GM21381 (cell line): Measurements from ENCODE around the gene CXCL10.
"Not testable (repeated sequence)": the region's sequence is repeated elsewhere in the genome, so short reads cannot be mapped to it uniquely, and the experiment has no call there.

Experiments used
- ATAC-seq: cut with Tn5 transposase; IDR thresholded peaks from one replicate; pipeline ENCODE4 v1.9.1; 2021; ENCODE audit warnings: mild to moderate bottlenecking, moderate library complexity; ENCODE audit not compliant: unreplicated experiment

Gene CXCL10

DNA sequence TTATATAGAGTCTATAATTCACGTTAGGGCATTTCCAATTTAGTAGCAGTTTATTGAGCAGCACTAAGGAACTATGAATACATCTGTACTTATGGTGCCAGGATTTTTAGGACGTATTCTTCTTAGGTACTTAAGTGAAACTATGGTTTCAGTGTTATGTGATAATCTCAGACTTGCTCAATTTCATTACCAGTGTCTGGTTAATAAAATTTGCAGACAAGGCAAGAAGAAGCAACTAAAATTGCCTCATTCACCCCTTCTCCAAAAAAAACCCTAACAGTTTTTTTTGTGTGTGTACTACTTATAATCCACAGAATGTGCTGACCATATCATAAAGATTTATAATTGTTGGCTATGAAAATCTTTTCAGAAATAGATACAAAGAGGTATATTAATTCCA lies 6.0 kb upstream of the CXCL10 start:
- ATAC-seq, result no peak

DNA sequence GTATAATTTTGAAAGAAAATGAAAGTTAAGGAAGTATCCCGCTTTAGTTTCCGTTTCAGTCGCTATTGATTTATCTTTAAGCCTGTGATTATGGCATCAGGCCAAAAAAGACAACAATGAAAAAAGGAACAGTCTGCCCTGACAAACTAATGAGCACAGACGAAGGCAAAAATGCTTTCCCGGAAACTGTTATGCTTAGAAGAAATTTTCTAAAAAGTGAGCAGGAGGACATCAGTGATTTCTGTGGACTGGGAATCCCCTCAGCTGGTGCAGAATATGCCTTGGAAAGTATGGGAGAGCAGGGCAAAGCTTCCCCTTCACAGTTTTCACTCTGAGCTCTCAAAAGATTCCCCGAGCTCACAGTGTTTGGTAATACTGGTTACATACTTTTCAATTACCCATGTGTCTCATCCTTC lies 5.1 kb upstream of the CXCL10 start:
- ATAC-seq, result no peak

DNA sequence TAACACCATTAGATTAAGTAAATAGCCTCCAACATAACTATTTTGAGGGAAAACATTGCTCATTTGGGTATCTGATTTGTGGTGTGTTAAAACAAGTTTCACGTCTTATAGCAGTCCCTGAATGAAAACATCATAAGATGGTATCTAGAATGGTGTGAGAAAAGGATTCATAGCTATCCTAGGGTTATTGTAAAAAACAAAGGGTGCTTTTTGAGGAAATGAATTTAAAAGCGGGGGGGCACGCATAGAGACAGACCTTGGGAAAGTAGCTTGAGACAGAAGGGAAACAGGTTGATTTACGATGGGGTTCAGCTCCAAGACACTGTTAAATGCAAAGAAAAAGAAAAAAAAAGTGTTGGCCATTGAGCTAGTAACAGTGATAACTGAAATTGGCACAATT lies 768 bp upstream of the CXCL10 start:
- no peak for ATAC-seq

DNA sequence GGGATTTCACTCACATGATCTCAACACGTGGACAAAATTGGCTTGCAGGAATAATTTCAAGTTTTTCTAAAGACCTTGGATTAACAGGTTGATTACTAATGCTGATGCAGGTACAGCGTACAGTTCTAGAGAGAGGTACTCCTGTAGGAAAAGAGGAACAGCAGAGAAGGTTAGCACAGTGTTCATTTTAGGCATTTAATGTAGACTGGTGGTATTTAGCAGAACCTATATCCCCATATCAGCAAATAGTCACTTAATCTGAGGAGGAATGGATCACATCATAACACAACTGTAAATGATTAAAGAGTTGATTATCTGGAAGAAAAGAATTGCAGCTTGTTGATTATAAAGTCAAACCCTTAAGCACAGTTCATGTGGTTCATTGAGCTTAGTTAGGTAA lies 620 bp downstream of the CXCL10 start:
- no peak for ATAC-seq

DNA sequence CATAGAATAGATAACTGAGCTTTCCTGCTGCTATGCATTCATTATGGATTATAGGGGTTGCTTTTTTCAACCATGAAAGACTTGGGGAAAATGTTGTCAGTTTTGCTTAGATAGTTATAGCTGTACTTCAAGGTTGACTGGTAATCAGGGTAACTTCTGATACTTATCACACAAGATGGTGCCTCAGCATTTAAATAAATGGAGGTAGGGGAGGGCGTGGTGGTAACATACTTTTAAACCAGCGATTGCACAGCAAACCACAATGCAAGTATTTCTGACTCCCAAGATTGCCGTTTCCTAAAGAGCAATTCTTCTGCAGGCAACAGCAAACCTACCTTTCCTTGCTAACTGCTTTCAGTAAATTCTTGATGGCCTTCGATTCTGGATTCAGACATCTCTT lies 1.3 kb downstream of the CXCL10 start:
- ATAC-seq, result no peak

DNA sequence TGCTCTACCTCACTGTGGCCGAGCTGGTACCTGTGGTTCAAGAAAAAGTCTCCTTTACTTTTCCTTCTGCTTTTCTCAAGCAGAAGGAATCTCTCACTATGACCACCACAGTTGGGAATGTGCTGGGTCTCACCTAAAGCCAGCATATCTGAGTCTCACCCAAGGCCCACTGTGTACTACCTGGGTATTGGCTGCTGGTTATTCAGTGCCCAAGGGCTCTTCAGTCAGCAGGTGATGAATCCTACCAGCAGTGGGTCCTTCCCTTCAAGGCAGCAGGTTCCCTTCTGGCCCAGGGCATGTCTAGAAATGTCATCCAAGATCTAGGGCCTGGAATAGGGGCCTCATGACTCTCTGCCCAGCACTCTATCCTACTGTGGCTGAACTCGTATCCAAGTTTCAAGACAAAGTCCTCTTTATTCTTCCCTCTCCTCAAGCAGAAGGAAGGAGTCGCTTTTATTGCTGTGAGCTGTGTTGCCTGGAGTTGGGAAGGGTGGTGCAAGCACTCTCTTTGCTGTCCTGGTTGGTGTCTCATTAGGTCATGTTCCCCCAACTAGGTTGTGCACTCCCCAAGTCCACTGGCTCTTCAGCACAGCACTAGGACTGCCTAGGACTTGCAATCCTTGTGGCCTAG lies 6.1 kb downstream of the CXCL10 start:
- ATAC-seq, result no peak

DNA sequence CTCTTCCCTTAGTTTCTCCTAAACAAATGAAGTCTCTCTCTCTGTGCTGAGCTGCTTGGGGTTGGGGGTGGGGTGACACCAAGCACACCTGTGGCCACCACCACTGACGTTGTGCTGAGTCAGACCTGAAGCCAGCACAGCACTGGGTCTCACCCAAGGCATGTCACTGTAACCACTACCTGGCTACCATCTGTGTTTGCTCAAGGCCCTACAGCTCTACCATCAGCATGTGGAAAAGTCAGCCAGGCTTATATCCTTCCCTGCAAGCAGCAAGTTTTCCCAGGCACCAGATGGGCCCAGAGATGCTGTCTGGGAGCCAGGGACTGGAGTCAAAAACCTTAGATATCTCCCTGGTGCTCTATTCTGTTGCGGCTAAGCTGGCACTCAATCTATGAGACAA lies 6.9 kb downstream of the CXCL10 start:
- peak; percentile 62 for ATAC-seq

DNA sequence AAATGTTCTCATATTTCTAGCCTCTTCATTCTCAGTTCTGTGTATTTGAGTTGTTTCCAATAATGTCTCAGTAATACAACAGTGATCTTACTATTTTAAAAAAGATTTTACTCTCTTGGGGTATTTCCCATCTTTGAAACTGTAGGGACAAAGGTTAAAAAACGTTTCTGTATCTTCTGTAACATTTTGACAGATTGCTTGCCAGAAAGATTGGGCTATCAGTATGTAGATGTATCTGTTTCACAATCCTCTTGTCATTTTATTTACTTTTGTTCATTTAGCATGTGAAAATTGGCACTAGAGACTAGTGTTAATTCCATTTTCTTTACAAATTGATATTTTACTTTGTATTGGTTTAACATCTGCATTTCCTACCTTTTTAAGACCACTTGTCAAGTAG lies 9.8 kb downstream of the CXCL10 start:
- no peak for ATAC-seq

DNA sequence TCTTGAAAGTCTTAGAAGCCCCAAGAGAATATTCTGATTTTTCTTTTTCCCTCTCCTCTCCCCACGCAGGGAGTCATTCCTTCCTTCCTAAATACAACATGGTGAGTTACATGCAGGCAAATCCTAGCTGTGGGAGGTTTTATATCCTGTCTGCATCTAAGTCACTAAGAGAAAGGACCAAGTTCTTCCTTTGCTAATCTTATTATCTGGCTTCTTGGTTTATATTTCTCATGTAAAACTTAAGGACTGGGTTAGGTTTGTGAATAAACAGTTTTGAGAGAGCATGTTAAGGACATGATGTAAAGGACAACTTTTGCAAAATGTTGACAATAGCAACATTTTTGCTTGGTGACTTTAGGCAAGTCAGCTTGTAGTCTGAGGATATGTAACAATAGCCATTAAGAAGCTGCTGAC lies 10.9 kb downstream of the CXCL10 start:
- no peak for ATAC-seq

DNA sequence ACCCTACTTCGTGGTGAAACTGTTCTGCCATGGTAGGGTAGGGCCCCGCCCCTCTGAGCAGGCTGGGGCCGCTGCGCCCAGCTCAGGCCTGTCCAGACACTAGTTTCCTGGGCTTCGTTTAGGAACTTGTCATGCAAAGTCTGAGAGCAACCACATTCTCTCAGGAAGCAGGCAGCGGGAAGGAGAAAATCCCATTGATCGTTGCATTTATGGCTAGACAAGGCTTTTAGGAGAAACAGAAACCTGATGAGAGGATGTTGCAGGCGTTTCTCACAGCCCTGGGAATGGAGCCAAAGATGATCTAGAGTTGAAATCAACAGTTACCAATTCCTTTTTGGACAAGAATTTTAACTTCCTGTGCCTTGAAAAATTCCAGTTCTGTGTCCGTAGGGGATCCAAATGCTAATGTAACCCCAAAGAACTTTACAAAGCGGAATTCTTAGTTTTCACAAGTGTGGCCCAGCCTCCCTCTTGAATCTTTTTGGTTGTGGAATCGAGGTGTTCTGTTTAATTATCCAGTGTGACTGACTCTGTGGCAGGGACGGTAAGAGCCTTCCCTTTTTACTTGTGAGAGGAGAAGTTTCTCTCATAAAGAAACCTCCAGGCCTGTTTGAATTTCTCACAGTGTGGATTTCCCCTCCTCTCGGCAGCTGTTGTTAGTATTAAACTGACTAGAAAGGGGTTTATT lies 11.5 kb downstream of the CXCL10 start:
- ATAC-seq, result peak; percentile 71

DNA sequence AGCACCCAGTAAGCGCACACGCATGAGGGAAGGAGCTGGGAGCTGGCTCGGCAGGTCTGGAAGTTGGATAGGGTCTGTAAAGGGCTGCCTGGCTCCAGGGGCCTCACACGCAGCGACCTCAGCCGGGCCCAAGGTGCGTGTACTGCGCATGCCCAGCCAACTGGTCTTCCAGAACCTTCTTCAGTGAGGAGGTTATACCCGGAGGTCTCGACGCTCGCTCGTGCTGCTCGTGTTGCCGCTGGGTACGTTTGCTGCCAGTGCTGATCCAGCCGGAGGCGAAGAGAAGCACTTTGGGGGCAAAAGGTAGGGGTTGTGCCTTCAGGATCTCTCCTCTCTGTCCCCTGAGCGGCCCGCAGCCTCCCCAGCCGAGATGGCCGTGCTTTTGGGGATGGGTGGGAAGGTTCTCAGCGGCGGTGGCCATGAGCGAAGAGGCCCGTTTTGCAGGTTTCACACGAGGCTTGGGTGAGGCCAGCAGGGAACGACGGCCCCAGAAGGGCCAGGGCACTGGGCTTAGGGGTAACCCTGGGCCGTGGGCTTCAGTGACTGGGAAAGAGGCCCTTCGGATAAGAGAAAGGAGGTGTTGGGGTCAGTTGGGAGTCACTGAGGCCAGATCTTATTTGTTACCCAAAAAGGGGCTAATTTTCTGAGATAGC lies 12.2 kb downstream of the CXCL10 start:
- ATAC-seq, result no peak

DNA sequence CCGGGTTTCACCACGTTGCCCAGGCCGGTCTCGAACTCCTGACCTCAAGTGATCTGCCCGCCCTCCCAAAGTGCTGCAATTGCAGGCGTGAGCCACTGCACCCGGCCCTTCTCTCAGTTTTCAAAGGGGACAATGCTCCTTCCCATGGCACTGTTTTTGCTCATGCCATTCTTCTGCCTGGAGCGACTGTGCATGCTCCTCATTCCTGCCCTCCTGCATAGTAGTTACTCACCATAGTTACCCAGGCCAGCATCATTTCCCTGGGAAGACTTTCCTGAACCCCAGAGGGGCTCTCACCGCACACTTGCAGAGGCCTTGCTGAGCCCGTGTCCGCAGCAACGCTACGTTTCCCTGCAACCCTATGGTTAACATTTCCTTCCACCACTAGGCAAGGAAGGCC lies 12.7 kb downstream of the CXCL10 start:
- no peak for ATAC-seq

DNA sequence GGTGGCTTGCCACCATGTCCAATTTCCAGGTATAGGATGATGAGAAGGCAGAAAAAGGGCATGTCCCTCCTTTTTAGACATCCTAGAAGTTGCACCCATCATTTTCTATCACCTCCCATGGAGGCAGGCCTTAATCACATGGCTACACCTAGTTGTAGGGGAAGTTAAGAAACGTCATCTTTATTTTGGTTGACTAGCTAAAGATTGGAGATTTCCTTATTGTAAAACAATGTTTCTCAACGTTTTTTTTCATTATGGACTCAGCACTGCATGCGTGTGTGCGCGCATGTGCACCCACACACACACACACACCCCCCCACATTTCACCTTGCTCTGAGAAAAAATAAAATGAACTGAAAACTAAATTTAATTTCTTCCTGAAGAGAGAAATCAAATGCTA lies 14.0 kb downstream of the CXCL10 start:
- ATAC-seq, result no peak

DNA sequence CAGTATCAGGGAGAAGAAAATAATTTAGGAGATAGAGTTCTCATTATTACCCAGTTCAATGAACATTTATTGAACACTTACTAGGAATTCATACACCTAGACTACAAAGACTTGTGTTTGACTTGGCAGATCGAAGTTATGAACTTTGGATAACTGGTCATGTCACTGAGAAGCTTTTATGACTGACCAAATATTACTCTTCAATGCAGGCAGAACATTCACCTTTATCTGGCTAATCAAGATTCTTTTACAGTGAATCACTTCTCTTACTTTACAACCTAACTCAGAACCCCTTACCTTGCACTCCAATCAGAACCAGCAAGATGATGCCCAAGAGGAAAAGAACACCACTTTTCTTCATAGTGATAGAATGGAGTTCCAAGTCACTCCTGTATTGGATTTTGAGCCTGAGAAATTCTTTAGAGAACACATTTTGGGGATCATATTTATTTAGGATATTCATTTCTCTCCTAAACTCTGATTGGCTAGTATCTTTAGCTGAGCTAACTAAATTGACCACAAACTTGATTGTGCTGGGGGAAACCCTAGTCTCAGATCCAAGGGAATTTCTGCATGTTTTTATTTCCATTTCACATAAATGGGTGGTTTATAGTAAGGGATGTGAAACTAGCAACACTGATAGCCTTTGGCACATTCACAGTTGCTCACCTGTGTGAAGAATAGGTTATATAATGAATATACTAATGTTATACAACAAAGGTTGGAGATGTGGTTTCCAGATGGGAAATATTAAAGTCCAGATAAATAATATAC lies 16.0 kb downstream of the CXCL10 start, which contains the start of gene CXCL9:
CXCL9 (minus strand) TSS at position 421 of the 774 bp plus-strand sequence; CDS start at position 361, 60 bp downstream.
- ATAC-seq, result no peak

DNA sequence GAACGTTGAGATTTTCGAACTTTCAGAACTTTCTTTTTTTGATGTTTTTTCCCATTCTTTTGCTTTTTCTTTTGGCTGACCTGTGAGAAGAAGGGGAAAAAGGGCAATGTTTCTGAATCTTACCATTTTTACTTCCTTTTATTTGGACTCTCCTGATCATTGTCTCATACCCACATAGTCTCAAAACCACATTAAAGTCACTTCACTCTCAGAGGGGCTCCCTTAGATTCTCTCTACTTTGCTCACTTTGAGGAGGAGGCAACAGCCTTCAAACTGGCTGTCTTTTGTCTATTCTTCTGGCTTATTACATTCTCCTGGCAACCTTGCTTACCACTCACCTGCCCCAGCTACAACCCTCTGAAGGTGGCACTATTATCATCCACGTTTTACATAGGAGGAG lies 19.7 kb downstream of the CXCL10 start:
- no peak for ATAC-seq

DNA sequence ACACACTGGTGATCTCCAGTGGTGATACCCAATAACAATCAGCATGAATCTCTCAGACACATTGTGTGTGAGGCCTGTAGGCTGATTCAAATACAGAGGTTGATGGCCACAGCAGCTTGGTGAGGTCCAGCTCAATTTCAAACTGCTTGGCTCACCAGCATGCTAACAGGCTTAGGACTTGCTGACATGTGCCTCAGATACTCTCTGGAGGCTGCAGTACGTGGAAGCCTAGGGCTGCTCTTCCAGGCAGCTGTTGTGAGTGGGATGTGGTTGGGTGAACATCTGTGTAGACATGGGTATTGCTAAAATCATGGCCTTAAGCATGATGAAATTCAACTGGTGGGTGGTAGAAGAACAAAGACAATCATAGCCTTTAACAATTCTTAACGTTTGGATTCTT lies 20.3 kb downstream of the CXCL10 start:
- no peak for ATAC-seq

DNA sequence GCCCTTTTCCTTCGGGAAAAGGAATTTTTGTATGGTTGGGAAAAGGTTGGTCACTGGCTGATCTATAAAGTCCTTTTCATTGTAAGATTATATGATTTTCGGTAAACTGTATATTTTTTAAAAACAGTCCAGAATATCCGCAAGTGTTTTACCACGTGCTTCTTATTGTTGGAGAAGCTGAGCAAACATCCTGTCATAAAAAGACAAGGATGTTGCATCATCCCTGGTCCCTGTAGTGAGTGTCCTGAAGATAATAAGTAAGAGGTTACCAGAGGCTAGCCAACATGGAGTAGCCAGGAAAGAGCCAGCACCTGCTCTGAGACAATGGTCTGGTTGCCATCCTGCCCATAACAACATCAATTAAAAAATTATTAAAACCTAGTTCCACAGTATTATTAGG lies 21.1 kb downstream of the CXCL10 start:
- no peak for ATAC-seq

DNA sequence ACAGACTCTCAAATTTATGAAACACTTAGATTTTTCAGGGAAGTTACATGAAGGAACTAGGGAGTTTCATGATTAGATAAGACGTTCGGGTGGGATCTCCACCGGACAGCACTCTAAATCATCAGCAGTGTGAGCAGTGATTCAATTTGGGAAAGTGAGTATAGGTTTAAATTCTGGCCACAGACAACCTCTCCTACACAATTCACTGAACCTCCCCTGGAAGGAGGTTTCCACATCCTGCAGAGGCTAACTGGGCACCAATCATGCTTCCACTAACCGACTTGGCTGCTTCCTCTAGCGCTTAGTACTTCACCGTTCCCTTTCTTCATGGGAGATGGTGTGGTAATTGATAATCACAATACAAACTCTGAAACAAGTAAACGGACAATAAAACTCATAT lies 21.6 kb downstream of the CXCL10 start:
- ATAC-seq, result no peak

DNA sequence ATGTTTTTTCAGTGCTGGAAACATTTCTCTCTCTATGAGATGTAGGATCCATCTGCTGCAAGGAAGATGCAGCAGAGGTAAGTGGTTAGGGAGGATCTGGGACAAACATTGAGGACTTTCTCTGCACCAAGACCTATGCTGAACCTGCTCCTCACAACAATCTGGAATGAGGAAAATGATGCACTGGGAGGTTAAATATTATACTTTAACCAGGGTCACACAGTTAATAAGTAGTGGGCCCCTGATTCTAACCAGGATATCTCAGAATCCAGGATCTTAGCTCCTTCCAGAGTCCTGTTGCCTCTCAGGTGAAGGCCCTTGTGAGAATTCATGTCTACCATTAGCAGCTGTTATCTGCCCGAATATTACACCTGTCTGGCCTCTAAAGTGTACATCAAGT lies 23.0 kb downstream of the CXCL10 start:
- ATAC-seq, result no peak

DNA sequence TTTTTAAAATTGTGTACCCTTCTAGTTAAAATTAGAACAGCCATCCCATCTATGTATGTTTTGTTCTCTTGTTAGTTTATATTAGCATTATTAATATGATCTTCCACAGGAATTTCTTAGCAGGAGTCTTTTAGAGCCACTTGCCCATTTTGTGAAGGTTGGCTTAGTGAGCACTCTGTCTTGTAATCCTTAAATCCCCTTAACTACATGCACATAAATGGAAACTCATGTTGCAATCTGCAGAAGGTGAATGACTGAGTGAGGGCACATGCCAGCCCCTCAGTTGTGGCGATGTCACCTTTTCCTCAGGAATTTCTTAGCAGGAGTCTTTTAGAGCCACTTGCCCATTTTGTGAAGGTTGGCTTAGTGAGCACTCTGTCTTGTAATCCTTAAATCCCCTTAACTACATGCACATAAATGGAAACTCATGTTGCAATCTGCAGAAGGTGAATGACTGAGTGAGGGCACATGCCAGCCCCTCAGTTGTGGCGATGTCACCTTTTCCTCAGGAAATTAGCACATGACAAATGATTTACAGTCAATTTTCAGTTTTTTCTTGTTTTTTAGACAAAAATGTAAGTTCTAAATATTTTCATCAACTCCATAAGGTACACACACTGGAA lies 24.7 kb downstream of the CXCL10 start:
- not testable (repeated sequence) for ATAC-seq

DNA sequence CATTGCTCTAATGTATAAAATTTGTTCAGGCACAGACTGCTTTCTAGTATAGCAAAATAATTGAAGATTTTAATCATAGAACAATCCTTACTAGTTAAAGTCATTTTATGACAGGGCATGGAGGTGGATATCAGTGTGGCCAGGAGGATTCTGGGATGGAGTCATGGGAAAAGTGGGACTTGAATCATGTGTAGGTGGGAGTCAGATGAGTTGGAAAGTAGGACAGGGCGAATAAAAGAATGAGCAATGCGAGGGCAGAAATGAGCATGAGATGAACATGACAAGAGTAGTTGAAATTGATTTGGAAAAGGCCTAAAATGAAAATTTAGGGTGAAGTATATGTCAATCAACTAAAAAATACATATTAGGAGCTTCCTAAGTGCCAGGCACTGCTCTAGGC lies 25.4 kb downstream of the CXCL10 start:
- no peak for ATAC-seq
